Mesothelial cell of epicardium (in vitro differentiated cells): Measurements from ENCODE around the gene IDUA. TPM values are rescaled to one million over a fixed set of nuclear protein-coding genes. Genes with fewer than 3 reads are reported as not detected.

Source experiments
- DNase-seq, 2 experiments: peaks; one replicate each; pipeline ENCODE4 v3.0.0; 2021; ENCODE audit warnings: low spot score in 2 of 2; ENCODE audit not compliant: unreplicated experiment in 2 of 2
- H3K27ac Mint-ChIP-seq: 2 replicates; pipeline ENCODE4 v1.8.0; 2021; ENCODE audit warnings: mixed read lengths
- H3K27me3 Mint-ChIP-seq: 2 replicates; pipeline ENCODE4 v1.8.0; 2021; ENCODE audit warnings: low read depth, mixed read lengths
- H3K36me3 Mint-ChIP-seq: 2 replicates; pipeline ENCODE4 v1.8.0; 2021; ENCODE audit warnings: mixed read lengths
- H3K4me1 Mint-ChIP-seq: 2 replicates; pipeline ENCODE4 v1.8.0; 2021; ENCODE audit warnings: mixed read lengths
- H3K4me3 Mint-ChIP-seq: 2 replicates; pipeline ENCODE4 v1.8.0; 2021; ENCODE audit warnings: mild to moderate bottlenecking, moderate library complexity, mixed read lengths
- H3K9me3 Mint-ChIP-seq: 2 replicates; pipeline ENCODE4 v1.8.0; 2021; ENCODE audit warnings: mixed read lengths
- CTCF ChIP-seq: fragments of 200-600 bp; sonication (generic); IDR thresholded peaks from one replicate; pipeline ENCODE4 v1.5.0; 2021; ENCODE audit warnings: antibody characterized with exemption; ENCODE audit not compliant: unreplicated experiment
- total RNA-seq: library from RNA; stranded (reverse); gene quantifications from 3 replicates; pipeline ENCODE4 v1.2.1, GENCODE V29; 2021

IDUA gene
- total RNA-seq, 1 donor from 2014 or later, result 68.6 TPM

- no peak for DNase-seq
- H3K36me3 Mint-ChIP-seq, result peaks cover 5% of the 10 kb centered on the region
- H3K4me1 Mint-ChIP-seq, result no peaks in the 10 kb centered on the region
- H3K9me3 Mint-ChIP-seq, result no peaks in the 10 kb centered on the region
- no peaks in the 10 kb centered on the region for H3K27me3 Mint-ChIP-seq
- TF ChIP-seq CTCF, result no peak
- H3K27ac Mint-ChIP-seq, result no peak overlapping the region
- H3K4me3 Mint-ChIP-seq, result no peak overlapping the region
Measured at GRCh38 chr4:1030031-1030430, 43.2 kb downstream of the IDUA start.

GRCh38 chr4:1030559-1030958 is 43.7 kb downstream of the IDUA start:
- no peak for DNase-seq
- H3K27me3 Mint-ChIP-seq, result no peaks in the 10 kb centered on the region
- peaks cover under 1% of the 10 kb centered on the region for H3K36me3 Mint-ChIP-seq
- no peaks in the 10 kb centered on the region for H3K9me3 Mint-ChIP-seq
- no peak for TF ChIP-seq CTCF
- H3K4me3 Mint-ChIP-seq, result no peak overlapping the region
- H3K27ac Mint-ChIP-seq, result no peak overlapping the region
- H3K4me1 Mint-ChIP-seq, result no peaks in the 10 kb centered on the region

- no peak for TF ChIP-seq CTCF
- no peak overlapping the region for H3K4me3 Mint-ChIP-seq
- no peaks in the 10 kb centered on the region for H3K36me3 Mint-ChIP-seq
- H3K9me3 Mint-ChIP-seq, result no peaks in the 10 kb centered on the region
- no peaks in the 10 kb centered on the region for H3K27me3 Mint-ChIP-seq
- DNase-seq, result no peak
- no peak overlapping the region for H3K27ac Mint-ChIP-seq
- no peaks in the 10 kb centered on the region for H3K4me1 Mint-ChIP-seq
Measured at GRCh38 chr4:1031346-1031745, 44.5 kb downstream of the IDUA start.

- H3K27me3 Mint-ChIP-seq, result no peaks in the 10 kb centered on the region
- H3K4me1 Mint-ChIP-seq, result no peaks in the 10 kb centered on the region
- H3K27ac Mint-ChIP-seq, result no peak overlapping the region
- DNase-seq, result no peak
- no peaks in the 10 kb centered on the region for H3K36me3 Mint-ChIP-seq
- H3K9me3 Mint-ChIP-seq, result no peaks in the 10 kb centered on the region
- no peak for TF ChIP-seq CTCF
- H3K4me3 Mint-ChIP-seq, result no peak overlapping the region
Measured at GRCh38 chr4:1031956-1032795, 45.3 kb downstream of the IDUA start.

GRCh38 chr4:1032861-1033260 is 46.0 kb downstream of the IDUA start:
- Mint-ChIP-seq H3K36me3 (no peaks in the 10 kb centered on the region), H3K4me3 (no peak overlapping the region), H3K9me3 (no peaks in the 10 kb centered on the region), H3K27me3 (no peaks in the 10 kb centered on the region), H3K27ac (no peak overlapping the region), H3K4me1 (no peaks in the 10 kb centered on the region)
- TF ChIP-seq CTCF, result no peak
- no peak for DNase-seq
